ENCODE data around the gene RGS16.

The RGS16 gene

GRCh38 chr1:182608845-182609610 lies 4.8 kb upstream of the RGS16 start:
- no peak for DNase-seq (ENCODE audit: low read depth)

- no peak for DNase-seq (ENCODE audit: low read depth)
Measured at GRCh38 chr1:182608236-182608635, 4.0 kb upstream of the RGS16 start.

GRCh38 chr1:182607566-182607965 lies 3.4 kb upstream of the RGS16 start:
- no peak for DNase-seq (ENCODE audit: low read depth)

- no peak for DNase-seq (ENCODE audit: low read depth)
Measured at GRCh38 chr1:182603646-182604174, 479 bp downstream of the RGS16 start.

GRCh38 chr1:182602935-182603645 lies 1.1 kb downstream of the RGS16 start:
- no peak for DNase-seq (ENCODE audit: low read depth)

- no peak for DNase-seq (ENCODE audit: low read depth)
Measured at GRCh38 chr1:182601913-182602312, 2.3 kb downstream of the RGS16 start.

- DNase-seq (ENCODE audit: low read depth): peak; percentile 61
Measured at GRCh38 chr1:182601416-182601786, 2.8 kb downstream of the RGS16 start.

GRCh38 chr1:182600745-182601415 lies 3.3 kb downstream of the RGS16 start:
- no peak for DNase-seq (ENCODE audit: low read depth)

- DNase-seq (ENCODE audit: low read depth): no peak
Measured at GRCh38 chr1:182600036-182600713, 4.0 kb downstream of the RGS16 start.

GRCh38 chr1:182599339-182599738 lies 4.8 kb downstream of the RGS16 start:
- DNase-seq (ENCODE audit: low read depth): no peak

- no peak for DNase-seq (ENCODE audit: low read depth)
Measured at GRCh38 chr1:182598296-182598695, 5.9 kb downstream of the RGS16 start.

GRCh38 chr1:182596934-182597333 lies 7.3 kb downstream of the RGS16 start:
- no peak for DNase-seq (ENCODE audit: low read depth)

- DNase-seq (ENCODE audit: low read depth): peak; percentile 54
Measured at GRCh38 chr1:182595641-182596240, 8.4 kb downstream of the RGS16 start.

- DNase-seq (ENCODE audit: low read depth): no peak
Measured at GRCh38 chr1:182589931-182590330, 14.3 kb downstream of the RGS16 start.

GRCh38 chr1:182589520-182589919 lies 14.7 kb downstream of the RGS16 start:
- no peak for DNase-seq (ENCODE audit: low read depth)

GRCh38 chr1:182588500-182589396 lies 15.4 kb downstream of the RGS16 start, which contains the start of gene RNASEL:
RNASEL (minus strand) TSS chr1:182589256; CDS start chr1:182586806, 2,450 bp downstream.
- DNase-seq (ENCODE audit: low read depth): peak; percentile 45

GRCh38 chr1:182587666-182588499 lies 16.3 kb downstream of the RGS16 start:
- no peak for DNase-seq (ENCODE audit: low read depth)

- no peak for DNase-seq (ENCODE audit: low read depth)
Measured at GRCh38 chr1:182587093-182587492, 17.1 kb downstream of the RGS16 start.

GRCh38 chr1:182586380-182586779 lies 17.8 kb downstream of the RGS16 start:
- no peak for DNase-seq (ENCODE audit: low read depth)

GRCh38 chr1:182584746-182585145 lies 19.4 kb downstream of the RGS16 start:
- no peak for DNase-seq (ENCODE audit: low read depth)

Data from activated T-cell treated with anti-CD3 and anti-CD28 coated beads for 24 hours (primary cell).